ENCODE data around the gene NINJ2. TPM values are rescaled to one million over a fixed set of nuclear protein-coding genes. Genes with fewer than 3 reads are reported as not detected.
A peak's percentile ranks its signal among the peaks of the same experiment; 100 is the strongest.
"Not testable (repeated sequence)": the region's sequence is repeated elsewhere in the genome, so short reads cannot be mapped to it uniquely, and the experiment has no call there.

NINJ2 gene
- total and polyA plus RNA-seq, 8 donors: 0.32 to 1.8 (median 0.68) TPM

DNA sequence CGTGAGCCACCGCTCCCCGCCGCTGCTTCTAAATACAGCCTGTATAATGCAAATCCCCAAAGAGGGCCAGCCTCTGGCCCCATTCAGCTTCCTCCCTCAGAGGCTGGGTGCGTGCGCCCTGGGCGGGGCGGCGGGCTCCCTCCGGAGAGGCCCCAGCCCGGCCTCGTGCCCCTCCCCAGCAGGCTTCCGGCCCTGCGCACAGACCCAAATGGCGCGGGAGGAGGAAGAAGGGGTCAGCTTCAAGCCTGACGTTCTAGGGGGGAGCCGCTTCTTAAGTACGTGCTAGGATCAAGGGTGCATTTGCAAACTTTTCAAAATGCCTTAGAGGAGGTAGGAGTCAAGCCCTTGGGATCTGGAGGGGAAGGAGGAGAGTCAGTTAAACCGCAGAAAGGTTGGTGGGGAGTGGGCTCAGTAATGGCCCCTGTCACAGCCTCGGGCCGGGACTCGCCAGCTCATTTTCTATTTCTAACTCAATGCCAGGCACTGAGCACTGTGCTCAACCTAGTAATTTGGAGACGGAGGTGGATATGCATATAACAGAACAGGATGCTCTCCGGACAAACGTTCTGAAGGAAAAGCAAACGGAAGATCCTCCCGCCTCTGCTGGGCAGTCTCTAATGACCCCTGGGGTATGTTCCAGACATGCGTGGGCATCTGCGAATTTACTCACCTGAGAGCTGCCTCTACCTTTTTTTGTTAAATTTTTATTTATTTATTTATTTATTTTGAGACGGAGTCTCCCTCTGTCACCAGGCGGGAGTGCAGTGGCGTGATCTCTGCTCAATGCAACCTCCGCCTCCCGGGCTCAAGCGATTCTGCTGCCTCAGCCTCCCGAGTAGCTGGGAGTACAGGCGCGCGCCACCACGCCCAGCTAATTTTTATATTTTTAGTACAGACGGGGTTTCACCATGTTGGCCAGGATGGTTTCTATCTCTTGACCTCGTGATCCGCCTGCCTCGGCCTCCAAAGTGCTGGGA is 32.3 kb downstream of the NINJ2 start:
- H3K27me3 ChIP-seq: no peaks in the 10 kb centered on the region
- TF ChIP-seq CTCF (IDR thresholded peaks at IDR 0.05): no peak
- WGBS, 2 donors: 85 to 86% methylated on average over 45 of the region's 45 CpGs
- intact Hi-C loops (cut with DNase I): no loop called here
- ATAC-seq: peak in 3 of 4 donors; percentile 19 to 68 (median 42)
- H3K36me3 ChIP-seq: no peaks in the 10 kb centered on the region
- no peaks in the 10 kb centered on the region for H3K9me3 ChIP-seq
- H3K27ac ChIP-seq: peak overlapping the region in 1 of 4 donors; percentile 37
- no peak for FAIRE-seq
- H3K4me3 ChIP-seq: no peak overlapping the region
- peaks cover 0 to 14% (median 7%) of the 10 kb centered on the region in 3 donors for H3K4me1 ChIP-seq
- peak in 1 of 6 donors; percentile 33 for DNase-seq

GRCh38 chr12:628742-629078 is 34.5 kb downstream of the NINJ2 start:
- ATAC-seq; H3K27ac ChIP-seq; intact Hi-C loops (cut with DNase I); H3K36me3 ChIP-seq; FAIRE-seq; H3K9me3 ChIP-seq; H3K4me3 ChIP-seq; DNase-seq; H3K27me3 ChIP-seq: not testable (repeated sequence)
- WGBS, 2 donors: 82 to 94% methylated on average over 1 of the region's 1 CpG
- peaks cover 0 to 14% (median 7%) of the 10 kb centered on the region in 3 donors for H3K4me1 ChIP-seq

DNA sequence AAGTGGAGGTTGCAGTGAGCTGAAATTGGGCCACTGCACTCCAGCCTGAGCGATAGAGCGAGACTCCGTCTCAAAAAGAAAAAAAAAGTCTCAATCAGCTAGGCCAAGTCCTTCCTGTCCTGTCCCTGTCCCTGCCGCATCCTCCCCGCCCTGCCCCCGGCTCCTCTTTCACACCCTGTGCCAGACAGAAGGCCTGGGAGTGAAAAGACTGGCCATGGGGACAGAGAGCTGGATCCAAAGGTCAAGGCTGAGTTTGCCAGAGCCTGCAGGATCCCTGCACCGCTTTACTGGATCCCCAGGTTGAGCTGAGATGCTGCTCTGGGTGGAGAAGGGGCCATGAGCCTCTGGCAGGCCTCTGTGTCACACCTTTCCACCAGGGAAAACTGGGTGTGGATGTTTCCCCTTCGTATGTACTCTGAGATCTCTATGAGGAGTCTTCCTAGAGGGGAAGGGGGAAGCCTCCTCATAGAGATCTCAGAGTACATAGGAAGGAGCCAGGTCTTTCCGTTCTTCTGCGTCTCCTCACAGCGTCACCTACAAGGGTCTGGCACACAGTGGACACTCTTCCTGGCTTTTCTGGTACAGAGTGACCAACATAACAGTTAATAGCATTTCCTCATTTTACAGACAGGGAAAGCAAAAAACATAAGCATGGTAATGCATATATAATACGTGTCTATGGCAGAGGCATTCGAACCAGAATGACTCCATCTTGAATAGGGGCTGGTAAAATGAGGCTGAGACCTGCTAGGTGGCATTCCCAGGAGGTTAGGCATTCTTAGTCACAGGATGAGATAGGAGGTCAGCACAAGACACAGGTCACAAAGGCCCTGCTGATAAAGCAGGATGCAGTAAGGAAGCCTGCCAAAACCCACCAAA is 35.1 kb downstream of the NINJ2 start:
- intact Hi-C loops (cut with DNase I): no loop called here
- Histone ChIP-seq H3K4me3 (no peak overlapping the region), H3K9me3 (no peaks in the 10 kb centered on the region), H3K4me1 (peaks cover 0 to 14% (median 7%) of the 10 kb centered on the region in 3 donors), H3K27ac (no peak overlapping the region), H3K27me3 (no peaks in the 10 kb centered on the region), H3K36me3 (no peaks in the 10 kb centered on the region)
- FAIRE-seq (no peak), ATAC-seq (no peak), DNase-seq (no peak)
- 84 to 85% methylated on average over 13 of the region's 13 CpGs for WGBS, 2 donors
- TF ChIP-seq CTCF (IDR thresholded peaks at IDR 0.05): no peak

DNA sequence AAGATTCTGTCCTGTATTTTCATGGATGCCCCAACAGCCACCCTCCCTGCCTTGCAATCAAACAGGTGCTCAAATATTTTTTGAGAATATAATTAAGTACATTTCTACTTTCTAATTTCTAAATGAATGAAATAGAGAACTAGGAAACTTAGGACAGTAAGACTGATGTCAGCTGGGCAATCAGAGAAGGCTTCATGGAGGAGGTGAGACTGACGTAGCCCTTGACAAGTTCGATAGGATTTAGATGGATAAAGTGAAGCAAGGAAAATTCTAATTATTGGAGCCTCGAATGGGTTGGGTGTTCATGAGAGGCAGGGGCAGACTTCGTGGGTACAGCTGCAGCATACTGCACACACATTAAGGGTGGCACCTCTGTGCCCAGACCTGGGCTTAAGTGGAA is 36.0 kb downstream of the NINJ2 start:
- ATAC-seq: no peak
- FAIRE-seq: no peak

More for the DNA sequence above, 36.0 kb downstream of the NINJ2 start:
- no peak for TF ChIP-seq CTCF (IDR thresholded peaks at IDR 0.05)
- Histone ChIP-seq H3K4me1 (peaks cover 0 to 7% (median 6%) of the 10 kb centered on the region in 3 donors), H3K36me3 (no peaks in the 10 kb centered on the region), H3K27ac (no peak overlapping the region), H3K9me3 (no peaks in the 10 kb centered on the region), H3K4me3 (no peak overlapping the region), H3K27me3 (no peaks in the 10 kb centered on the region)
- WGBS, 2 donors: 83 to 86% methylated on average over 4 of the region's 4 CpGs
- DNase-seq: no peak
- intact Hi-C loops (cut with DNase I): no loop called here
